RWPE1 (cell line): ENCODE measurements around the gene BDKRB2.

Experiments used
- CTCF ChIA-PET: fragments of 350-600 bp; sonication (Branson Sonifier 250); formaldehyde crosslinking; extraction: SDS; loops from one replicate; lab custom pipeline; 2021; lab: Yijun Ruan, JAX
- POLR2A ChIA-PET: fragments of 400-600 bp; formaldehyde crosslinking; extraction: SDS; loops from one replicate; lab custom pipeline; 2020; ENCODE audit warnings: antibody characterized with exemption; ENCODE audit not compliant: low non-redundant PET; lab: Yijun Ruan, JAX
- DNase-seq: peaks from one replicate; pipeline ENCODE4 v3.0.0; 2012; ENCODE audit warnings: low spot score
- H3K27ac ChIP-seq: fragments of 450-650 bp; 2 replicates; pipeline ENCODE4 v1.5.1; 2017
- CTCF ChIP-seq: fragments of 450-650 bp; conservative IDR thresholded peaks from 2 replicates; pipeline ENCODE4 v1.5.1; 2017; ENCODE audit warnings: low read depth, mild to moderate bottlenecking

BDKRB2 gene

GRCh38 chr14:96225745-96226151, 21.1 kb downstream of the BDKRB2 start:
- no peak; the same call in 1 of the 2 replicates for TF ChIP-seq CTCF

DNA sequence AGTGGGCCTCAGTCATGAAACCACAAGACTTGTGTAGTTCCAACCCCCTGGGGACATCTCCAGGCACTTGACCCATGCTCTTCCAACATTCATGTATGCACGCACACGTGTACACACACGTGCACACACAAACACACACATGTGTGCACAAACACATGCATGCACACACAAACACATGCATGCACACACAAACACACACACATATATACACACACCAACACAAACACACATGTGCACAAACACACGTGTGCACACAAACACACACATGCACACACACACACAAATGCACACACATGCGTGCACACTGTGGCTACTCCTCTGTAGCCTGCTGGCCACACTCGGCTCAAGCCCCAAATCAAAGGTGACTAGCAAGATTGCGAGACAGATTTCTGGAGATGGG, 22.8 kb downstream of the BDKRB2 start:
- POLR2A ChIA-PET: no interaction called here
- CTCF ChIA-PET: no interaction called here
- H3K27ac ChIP-seq: peak overlapping the region; percentile 98
- no peak for DNase-seq
- no peak for TF ChIP-seq CTCF

More at GRCh38 chr14:96225745-96226151, 21.1 kb downstream of the BDKRB2 start:
- ChIA-PET POLR2A (interaction anchor here (1.3 kb wide), 1 partner anchor 21 kb away, joined by 3 read pairs; the partner anchor contains the start of gene BDKRB2), CTCF (interaction anchor here (0.9 to 1.0 kb wide), 3 partner anchors 21 to 123 kb away, joined by 3 to 4 read pairs (median 3); no protein-coding TSS in a partner anchor)
- peak overlapping the region; percentile 98 for H3K27ac ChIP-seq
- peak; percentile 92 for DNase-seq

- ChIA-PET POLR2A (no interaction called here), CTCF (interaction anchor here (1.3 kb wide), 1 partner anchor 46 kb away, joined by 3 read pairs; no protein-coding TSS in a partner anchor)
- peak overlapping the region; percentile 46 for H3K27ac ChIP-seq
- no peak for TF ChIP-seq CTCF
- DNase-seq: no peak
Measured at GRCh38 chr14:96229315-96229714, 24.7 kb downstream of the BDKRB2 start.

DNA sequence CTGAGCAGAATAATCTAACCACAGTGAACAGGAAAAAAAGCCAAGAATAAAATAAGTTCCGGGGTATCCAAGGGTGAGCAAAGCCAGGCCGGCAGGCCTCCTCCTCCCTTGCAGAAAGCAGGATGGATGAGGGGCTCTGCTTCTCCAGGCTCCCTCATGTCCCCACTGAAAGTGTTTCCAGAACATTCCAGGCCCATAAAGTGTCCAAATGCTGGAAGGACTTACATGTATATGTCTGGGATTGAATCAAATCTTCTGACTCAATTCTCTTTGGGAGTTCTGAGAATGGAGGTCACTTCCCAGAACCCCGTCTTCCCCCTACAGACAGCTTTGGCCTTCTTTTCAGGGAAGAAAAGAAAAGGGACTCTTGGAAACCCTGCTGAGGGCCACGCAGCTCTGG, 26.4 kb downstream of the BDKRB2 start:
- no peak for DNase-seq
- H3K27ac ChIP-seq: peak overlapping the region; percentile 18
- POLR2A ChIA-PET: no interaction called here
- CTCF ChIA-PET: interaction anchor here (0.7 kb wide), 1 partner anchor 28 kb away, joined by 4 read pairs; no protein-coding TSS in a partner anchor
- TF ChIP-seq CTCF: no peak

GRCh38 chr14:96231526-96232130, 27.0 kb downstream of the BDKRB2 start:
- DNase-seq: no peak
- H3K27ac ChIP-seq: peak overlapping the region; percentile 18
- ChIA-PET CTCF (interaction anchor here (0.6 kb wide), 1 partner anchor 209 kb away, joined by 3 read pairs; no protein-coding TSS in a partner anchor), POLR2A (no interaction called here)
- TF ChIP-seq CTCF: no peak

DNA sequence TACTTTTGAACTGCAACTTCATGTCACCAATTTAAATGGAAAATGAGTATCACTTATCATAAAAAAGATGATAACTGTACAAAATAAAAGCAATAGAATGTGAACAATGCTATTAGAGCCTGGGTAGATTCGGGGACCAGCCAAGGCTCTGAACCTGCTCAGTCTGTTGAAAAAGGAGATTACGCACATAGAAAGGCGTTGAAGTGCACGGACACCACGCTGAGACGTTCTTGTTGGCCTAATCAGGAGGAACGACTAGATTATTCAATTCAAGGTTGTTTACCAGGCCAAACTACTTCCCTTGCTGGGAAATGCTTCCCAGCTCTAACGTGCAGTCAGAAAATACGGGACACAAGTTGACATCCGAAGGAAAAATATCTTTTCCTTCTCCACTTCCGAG, 27.9 kb downstream of the BDKRB2 start:
- POLR2A ChIA-PET: no interaction called here
- CTCF ChIA-PET: no interaction called here
- no peak for TF ChIP-seq CTCF
- no peak for DNase-seq
- no peak overlapping the region for H3K27ac ChIP-seq
